Measurements from ENCODE around the gene ZNF667.
A peak's percentile ranks its signal among the peaks of the same experiment; 100 is the strongest.

The ZNF667 gene

GRCh38 chr19:56393119-56394012 is 83.8 kb downstream of the ZNF667 start, which contains the start of gene ZNF582:
ZNF582 (minus strand) TSS chr19:56393534; CDS start chr19:56391752, 1,782 bp downstream.
- DNase-seq (ENCODE audit: low read depth in 2 of 2) = peak; percentile 74 to 78

All from stimulated activated CD8-positive, alpha-beta memory T cell treated with anti-CD3 and anti-CD28 coated beads, Interleukin-7, amount 100 ng/mL, for 1 hour (primary cell).